Osteoblast (primary cell): ENCODE results near the gene PHACTR1. TPM values are rescaled to one million over a fixed set of nuclear protein-coding genes. Genes with fewer than 3 reads are reported as not detected.
"Not testable (repeated sequence)": the region's sequence is repeated elsewhere in the genome, so short reads cannot be mapped to it uniquely, and the experiment has no call there.

Experiments
- DNase-seq: peaks from one replicate; pipeline ENCODE4 v3.0.0; 2011; ENCODE audit warnings: low spot score, mixed read lengths; ENCODE audit not compliant: insufficient read length; ENCODE audit errors: missing footprints
- H2AFZ ChIP-seq: 2 replicates; pipeline ENCODE4 v1.6.0; 2011; ENCODE audit warnings: mild to moderate bottlenecking, low read length
- H3K27ac ChIP-seq: 2 replicates; pipeline ENCODE4 v1.5.1; 2011; ENCODE audit warnings: mild to moderate bottlenecking, low read depth, low read length, moderate library complexity
- H3K27me3 ChIP-seq: 2 replicates; pipeline ENCODE4 v1.6.0; 2012; ENCODE audit warnings: mild to moderate bottlenecking, control low read depth, inconsistent platforms, low read length, moderate library complexity; ENCODE audit not compliant: insufficient read depth
- H3K36me3 ChIP-seq: 2 replicates; pipeline ENCODE4 v1.5.1; 2011; ENCODE audit warnings: mild to moderate bottlenecking, low read length, control low read depth, moderate library complexity; ENCODE audit not compliant: insufficient read depth
- H3K4me1 ChIP-seq: 2 replicates; pipeline ENCODE4 v1.5.1; 2011; ENCODE audit warnings: mild to moderate bottlenecking, low read length, control low read depth, moderate library complexity; ENCODE audit not compliant: insufficient read depth
- H3K4me2 ChIP-seq: 2 replicates; pipeline ENCODE4 v1.6.0; 2011; ENCODE audit warnings: mild to moderate bottlenecking, low read length; ENCODE audit not compliant: insufficient read depth
- H3K4me3 ChIP-seq: fragments of 200-600 bp; sonication (generic); 3 replicates; pipeline ENCODE4 v1.5.1; 2012; ENCODE audit warnings: mild to moderate bottlenecking, low read length, inconsistent platforms; ENCODE audit not compliant: insufficient read depth
- H3K79me2 ChIP-seq: 2 replicates; pipeline ENCODE4 v1.6.0; 2012; ENCODE audit warnings: mild to moderate bottlenecking, low read length, control low read depth, inconsistent platforms; ENCODE audit not compliant: insufficient read depth
- H3K9me3 ChIP-seq: 2 replicates; pipeline ENCODE4 v1.5.1; 2011; ENCODE audit warnings: low read depth, low read length, control low read depth
- H4K20me1 ChIP-seq: 2 replicates; pipeline ENCODE4 v1.6.0; 2012; ENCODE audit warnings: mild to moderate bottlenecking, low read length, control low read depth; ENCODE audit not compliant: insufficient read depth
- total RNA-seq: library from RNA; depleted of rRNA; stranded (reverse); fragments of >200 nt; gene quantifications from 2 replicates; pipeline ENCODE4 v1.2.3, GENCODE V29; 2012
- TF ChIP-seq, protein P1 (sequence below): IDR thresholded peaks from 2 replicates; pipeline ENCODE4 v1.5.1; 2011; ENCODE audit warnings: mild to moderate bottlenecking, low read depth, low read length, moderate library complexity; ENCODE audit errors: extremely low read depth

PHACTR1 gene
- total RNA-seq, 1 donor: 0.36 TPM

DNA sequence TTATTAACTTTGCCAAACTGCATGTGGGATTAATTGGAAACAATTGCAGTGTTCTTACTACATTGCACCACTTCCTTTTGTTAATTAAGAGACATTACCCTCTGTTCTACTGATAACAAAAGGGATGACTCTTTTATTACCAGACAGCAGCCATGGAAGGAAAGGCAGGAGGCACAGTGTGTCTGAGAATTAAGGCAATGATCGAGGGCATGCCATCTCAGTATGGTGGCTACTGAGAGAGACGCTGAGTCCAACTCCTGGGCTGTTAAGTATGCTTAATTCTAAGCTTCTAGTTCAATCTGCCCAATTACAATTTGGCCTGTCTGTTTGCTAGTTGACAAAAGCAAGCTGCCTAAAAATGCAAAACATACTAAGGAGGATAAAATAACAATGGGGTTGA is 227.4 kb downstream of the PHACTR1 start:
- Histone ChIP-seq H3K27me3 (no peaks in the 10 kb centered on the region), H3K27ac (no peak overlapping the region), H3K4me2 (no peak overlapping the region), H3K79me2 (no peaks in the 10 kb centered on the region), H2AFZ (no peak overlapping the region), H3K4me1 (no peaks in the 10 kb centered on the region), H3K4me3 (no peak overlapping the region), H4K20me1 (no peaks in the 10 kb centered on the region), H3K36me3 (no peaks in the 10 kb centered on the region), H3K9me3 (no peaks in the 10 kb centered on the region)
- no peak for DNase-seq
- TF ChIP-seq, protein P1, sequence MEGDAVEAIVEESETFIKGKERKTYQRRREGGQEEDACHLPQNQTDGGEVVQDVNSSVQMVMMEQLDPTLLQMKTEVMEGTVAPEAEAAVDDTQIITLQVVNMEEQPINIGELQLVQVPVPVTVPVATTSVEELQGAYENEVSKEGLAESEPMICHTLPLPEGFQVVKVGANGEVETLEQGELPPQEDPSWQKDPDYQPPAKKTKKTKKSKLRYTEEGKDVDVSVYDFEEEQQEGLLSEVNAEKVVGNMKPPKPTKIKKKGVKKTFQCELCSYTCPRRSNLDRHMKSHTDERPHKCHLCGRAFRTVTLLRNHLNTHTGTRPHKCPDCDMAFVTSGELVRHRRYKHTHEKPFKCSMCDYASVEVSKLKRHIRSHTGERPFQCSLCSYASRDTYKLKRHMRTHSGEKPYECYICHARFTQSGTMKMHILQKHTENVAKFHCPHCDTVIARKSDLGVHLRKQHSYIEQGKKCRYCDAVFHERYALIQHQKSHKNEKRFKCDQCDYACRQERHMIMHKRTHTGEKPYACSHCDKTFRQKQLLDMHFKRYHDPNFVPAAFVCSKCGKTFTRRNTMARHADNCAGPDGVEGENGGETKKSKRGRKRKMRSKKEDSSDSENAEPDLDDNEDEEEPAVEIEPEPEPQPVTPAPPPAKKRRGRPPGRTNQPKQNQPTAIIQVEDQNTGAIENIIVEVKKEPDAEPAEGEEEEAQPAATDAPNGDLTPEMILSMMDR: no peak

DNA sequence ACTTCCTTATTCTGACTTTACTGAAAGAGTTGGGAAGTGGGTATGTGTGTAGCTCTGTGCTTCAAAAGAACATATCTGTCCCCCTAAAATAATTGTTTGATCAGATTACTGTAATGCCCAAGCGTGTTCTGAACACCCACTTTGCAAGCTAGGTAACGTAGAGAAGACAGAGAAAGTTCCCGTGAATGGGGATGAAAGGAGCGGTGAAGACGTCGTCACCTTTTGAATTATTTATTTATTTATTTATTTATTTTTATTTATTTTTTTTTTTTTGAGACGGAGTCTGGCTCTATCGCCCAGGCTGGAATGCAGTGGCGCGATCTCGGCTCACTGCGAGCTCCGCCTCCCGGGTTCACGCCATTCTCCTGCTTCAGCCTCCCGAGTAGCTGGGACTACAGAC is 228.0 kb downstream of the PHACTR1 start:
- not testable (repeated sequence) for H3K79me2 ChIP-seq, H3K4me1 ChIP-seq, H3K36me3 ChIP-seq, H3K9me3 ChIP-seq, H3K27me3 ChIP-seq, H3K4me3 ChIP-seq, H2AFZ ChIP-seq, H3K27ac ChIP-seq, DNase-seq, H3K4me2 ChIP-seq, H4K20me1 ChIP-seq

DNA sequence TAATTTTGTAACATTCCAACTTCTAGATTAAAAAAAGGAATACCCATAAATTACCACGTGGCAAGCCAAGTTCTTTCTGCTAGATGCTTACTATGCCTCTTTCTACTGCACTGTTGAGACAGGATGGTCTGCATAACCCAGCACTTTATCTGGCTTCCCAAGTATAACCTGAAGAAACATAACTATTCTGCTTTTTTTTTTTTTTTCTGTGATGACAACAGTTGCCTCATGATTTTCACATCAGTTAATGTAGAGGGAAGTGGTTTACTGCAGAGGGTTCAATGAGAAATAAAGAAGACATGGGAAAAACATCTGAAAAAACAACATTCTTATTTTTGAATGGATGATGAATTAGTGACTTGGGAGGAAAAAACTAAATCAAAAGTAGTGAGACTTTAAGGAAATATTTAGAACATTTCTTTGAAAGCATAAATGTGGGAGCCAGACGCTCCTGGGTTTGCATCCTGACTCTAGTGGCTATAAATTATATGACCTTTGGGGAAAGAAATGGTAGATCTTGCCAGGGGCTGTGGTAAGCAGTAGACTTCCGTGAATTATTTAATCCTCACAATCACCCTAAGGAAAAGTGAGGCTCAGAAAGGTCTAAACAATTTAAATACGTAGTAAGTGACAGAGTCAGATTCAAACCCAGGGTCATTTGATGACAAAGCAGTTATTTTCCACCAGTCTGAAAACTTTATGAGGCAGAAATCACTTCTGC is 230.7 kb downstream of the PHACTR1 start:
- no peaks in the 10 kb centered on the region for H3K9me3 ChIP-seq
- H3K27me3 ChIP-seq: no peaks in the 10 kb centered on the region
- TF ChIP-seq, protein P1: no peak
- H2AFZ ChIP-seq: no peak overlapping the region
- H3K4me3 ChIP-seq: no peak overlapping the region
- H4K20me1 ChIP-seq: no peaks in the 10 kb centered on the region
- no peaks in the 10 kb centered on the region for H3K79me2 ChIP-seq
- no peak overlapping the region for H3K27ac ChIP-seq
- no peaks in the 10 kb centered on the region for H3K36me3 ChIP-seq
- no peaks in the 10 kb centered on the region for H3K4me1 ChIP-seq
- DNase-seq: no peak
- no peak overlapping the region for H3K4me2 ChIP-seq

DNA sequence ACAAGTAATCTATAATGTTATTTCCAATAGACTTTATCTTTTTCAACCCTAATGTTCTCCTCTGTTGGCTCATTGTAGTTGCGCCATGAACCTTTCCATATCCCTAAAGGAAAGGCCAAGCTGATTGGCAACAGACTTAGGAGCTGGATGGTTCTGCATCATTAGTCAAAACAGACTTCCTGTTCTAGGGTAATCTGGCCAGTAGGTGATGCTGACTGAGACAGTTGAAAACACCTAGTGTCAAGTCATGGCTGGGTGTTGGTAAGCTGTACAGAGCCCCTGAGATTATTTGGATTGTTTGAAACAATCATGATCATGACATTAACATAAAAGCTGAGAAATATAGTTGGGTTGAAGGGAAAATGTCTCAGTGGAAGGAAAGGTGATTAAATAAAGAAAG is 231.4 kb downstream of the PHACTR1 start:
- Histone ChIP-seq H3K27ac (no peak overlapping the region), H3K4me3 (no peak overlapping the region), H3K9me3 (no peaks in the 10 kb centered on the region), H3K36me3 (no peaks in the 10 kb centered on the region), H2AFZ (no peak overlapping the region), H3K4me2 (no peak overlapping the region), H3K79me2 (no peaks in the 10 kb centered on the region), H4K20me1 (no peaks in the 10 kb centered on the region), H3K4me1 (no peaks in the 10 kb centered on the region), H3K27me3 (no peaks in the 10 kb centered on the region)
- no peak for DNase-seq
- TF ChIP-seq, protein P1: no peak
